MCF 10A (cell line): ENCODE measurements around the gene UFM1. TPM values are rescaled to one million over a fixed set of nuclear protein-coding genes. Genes with fewer than 3 reads are reported as not detected.

Experiments
- BruUV-seq: library from RNA; stranded (reverse); fragments of 400-500 nt; replicated peaks from 2 replicates; lab custom pipeline; 2021; lab: Mats Ljungman, UMichigan
- CTCF ChIA-PET: fragments of 300-600 bp; sonication (Branson Sonifier 250); formaldehyde crosslinking; extraction: SDS; loops from one replicate; lab custom pipeline; 2021; ENCODE audit warnings: antibody characterized with exemption, inconsistent platforms; lab: Yijun Ruan, JAX
- POLR2A ChIA-PET: fragments of 300-600, 350-650 bp; sonication (Branson Sonifier 250); formaldehyde crosslinking; extraction: SDS; loops from one replicate; lab custom pipeline; 2020; ENCODE audit warnings: antibody characterized with exemption, inconsistent platforms; lab: Yijun Ruan, JAX
- DNase-seq: peaks from one replicate; pipeline ENCODE4 v3.0.0-alpha.2; 2018; ENCODE audit not compliant: unreplicated experiment
- H3K27ac Mint-ChIP-seq: one replicate; pipeline ENCODE4 v1.8.0; 2022; ENCODE audit warnings: mild to moderate bottlenecking, low read depth, mixed read lengths; ENCODE audit not compliant: unreplicated experiment
- H3K27me3 Mint-ChIP-seq: one replicate; pipeline ENCODE4 v1.8.0; 2022; ENCODE audit warnings: mixed read lengths; ENCODE audit not compliant: insufficient read depth, unreplicated experiment
- H3K36me3 Mint-ChIP-seq: one replicate; pipeline ENCODE4 v1.8.0; 2022; ENCODE audit warnings: mild to moderate bottlenecking, moderate library complexity, mixed read lengths; ENCODE audit not compliant: insufficient read depth, unreplicated experiment
- H3K4me1 Mint-ChIP-seq: one replicate; pipeline ENCODE4 v1.8.0; 2022; ENCODE audit warnings: mixed read lengths; ENCODE audit not compliant: insufficient read depth, unreplicated experiment
- H3K4me3 Mint-ChIP-seq: one replicate; pipeline ENCODE4 v1.8.0; 2022; ENCODE audit warnings: mild to moderate bottlenecking, moderate library complexity, mixed read lengths; ENCODE audit not compliant: unreplicated experiment
- H3K9me3 Mint-ChIP-seq: one replicate; pipeline ENCODE4 v1.8.0; 2022; ENCODE audit warnings: mixed read lengths; ENCODE audit not compliant: unreplicated experiment
- intact Hi-C: fragments of 100-400 bp; cut with micrococcal nuclease; formaldehyde crosslinking; loops from 2 replicates; pipeline ENCODE4 v1.14.1; 2022
- total RNA-seq: library from RNA; stranded (reverse); gene quantifications from 2 replicates; pipeline ENCODE4 v1.2.3, GENCODE V29; 2022
- TF ChIP-seq, protein P1 (sequence below): fragments of 200-600 bp; IDR thresholded peaks from one replicate; pipeline ENCODE4 v1.8.0; 2022; ENCODE audit warnings: antibody characterized with exemption, mild to moderate bottlenecking; ENCODE audit not compliant: unreplicated experiment

The UFM1 gene
- total RNA-seq, 1 experiment from 2014 or later, result 129 TPM

DNA sequence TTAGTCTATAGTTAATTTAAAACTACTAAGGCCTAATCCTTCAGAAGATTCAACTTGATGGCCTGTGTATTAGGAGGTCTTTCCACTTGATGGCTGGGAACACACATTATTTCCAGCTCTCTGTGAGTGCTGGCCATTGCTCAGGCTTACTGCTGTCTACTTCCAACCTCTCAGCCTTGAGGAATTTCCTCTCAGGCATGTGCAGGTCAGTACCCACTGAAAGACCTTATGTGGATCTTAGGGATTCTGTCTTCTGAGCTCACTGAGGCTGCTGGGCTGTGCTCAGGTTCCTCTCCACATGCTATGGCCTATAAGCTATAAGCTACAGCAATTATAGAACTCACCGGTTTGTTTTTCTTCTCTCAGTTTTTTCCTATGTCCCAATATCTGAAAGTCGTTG, 11.6 kb upstream of the UFM1 start:
- Mint-ChIP-seq H3K27me3 (no peaks in the 10 kb centered on the region), H3K9me3 (no peaks in the 10 kb centered on the region), H3K4me3 (no peak overlapping the region), H3K36me3 (peaks cover 6% of the 10 kb centered on the region), H3K4me1 (no peaks in the 10 kb centered on the region), H3K27ac (no peak overlapping the region)
- CTCF ChIA-PET, result no interaction called here
- DNase-seq, result no peak
- intact Hi-C loops, result no loop called here
- BruUV-seq, result no TSS peak
- POLR2A ChIA-PET, result interaction anchor here (0.6 kb wide), 2 partner anchors 11 to 1322 kb away, joined by 3 read pairs; no protein-coding TSS in a partner anchor
- TF ChIP-seq, protein P1, sequence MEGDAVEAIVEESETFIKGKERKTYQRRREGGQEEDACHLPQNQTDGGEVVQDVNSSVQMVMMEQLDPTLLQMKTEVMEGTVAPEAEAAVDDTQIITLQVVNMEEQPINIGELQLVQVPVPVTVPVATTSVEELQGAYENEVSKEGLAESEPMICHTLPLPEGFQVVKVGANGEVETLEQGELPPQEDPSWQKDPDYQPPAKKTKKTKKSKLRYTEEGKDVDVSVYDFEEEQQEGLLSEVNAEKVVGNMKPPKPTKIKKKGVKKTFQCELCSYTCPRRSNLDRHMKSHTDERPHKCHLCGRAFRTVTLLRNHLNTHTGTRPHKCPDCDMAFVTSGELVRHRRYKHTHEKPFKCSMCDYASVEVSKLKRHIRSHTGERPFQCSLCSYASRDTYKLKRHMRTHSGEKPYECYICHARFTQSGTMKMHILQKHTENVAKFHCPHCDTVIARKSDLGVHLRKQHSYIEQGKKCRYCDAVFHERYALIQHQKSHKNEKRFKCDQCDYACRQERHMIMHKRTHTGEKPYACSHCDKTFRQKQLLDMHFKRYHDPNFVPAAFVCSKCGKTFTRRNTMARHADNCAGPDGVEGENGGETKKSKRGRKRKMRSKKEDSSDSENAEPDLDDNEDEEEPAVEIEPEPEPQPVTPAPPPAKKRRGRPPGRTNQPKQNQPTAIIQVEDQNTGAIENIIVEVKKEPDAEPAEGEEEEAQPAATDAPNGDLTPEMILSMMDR, result no peak

DNA sequence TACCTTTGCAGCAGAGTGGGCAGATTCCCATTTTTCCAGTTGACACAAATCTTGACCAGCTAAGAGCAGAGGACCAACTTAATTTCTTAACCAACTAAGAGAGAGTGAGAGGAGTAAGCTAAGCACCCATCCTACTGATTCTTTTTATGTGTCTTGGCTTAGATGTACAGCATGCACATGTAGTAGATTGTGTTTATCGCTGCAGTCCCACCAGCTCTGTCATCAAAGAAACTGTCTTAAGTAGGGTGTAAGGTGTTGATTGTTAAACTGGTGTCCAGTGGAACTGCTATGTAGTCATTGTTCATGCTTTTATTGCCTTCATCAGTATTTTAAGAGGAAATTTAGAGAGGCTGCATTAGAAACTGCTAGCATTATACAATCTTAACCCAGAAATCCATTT, 9.0 kb upstream of the UFM1 start:
- Mint-ChIP-seq H3K36me3 (peaks cover 6% of the 10 kb centered on the region), H3K27me3 (no peaks in the 10 kb centered on the region), H3K4me1 (no peaks in the 10 kb centered on the region), H3K9me3 (no peaks in the 10 kb centered on the region), H3K4me3 (no peak overlapping the region), H3K27ac (no peak overlapping the region)
- ChIA-PET CTCF (no interaction called here), POLR2A (interaction anchor here (1.2 kb wide), 1 partner anchor 9 kb away, joined by 8 read pairs; the partner anchor contains the start of gene UFM1)
- no TSS peak for BruUV-seq
- no peak for DNase-seq
- intact Hi-C loops, result loop anchor here (10.0 kb wide), 1 partner anchor 136 kb away; no protein-coding TSS in a partner anchor
- TF ChIP-seq, protein P1, result no peak

DNA sequence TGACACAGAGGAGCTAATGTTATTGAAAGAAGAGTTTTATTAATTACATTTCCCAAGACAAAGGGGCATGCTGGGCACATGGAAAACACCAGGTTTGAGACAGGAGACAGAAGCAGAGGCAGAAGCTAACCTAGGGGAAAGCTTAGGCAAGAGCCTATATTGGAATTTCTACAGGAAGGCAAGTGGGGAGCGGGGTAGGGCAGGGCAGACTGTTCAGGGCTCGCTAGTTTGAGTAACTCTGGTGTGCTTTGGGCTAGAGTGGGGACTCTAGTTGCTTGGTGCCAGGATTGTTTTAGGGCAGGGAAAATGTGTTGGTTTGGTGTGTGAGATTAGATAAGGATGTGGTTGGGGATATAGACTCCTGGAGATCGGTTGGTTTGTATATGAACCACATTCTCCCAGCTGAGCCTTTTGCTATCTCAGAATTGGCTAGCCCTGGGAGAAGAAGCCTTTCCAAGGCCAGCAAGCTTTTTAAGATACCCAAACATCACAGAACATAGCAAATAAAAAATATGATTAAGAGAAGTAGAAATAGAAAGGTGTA, 8.4 kb upstream of the UFM1 start:
- peaks cover 8% of the 10 kb centered on the region for H3K36me3 Mint-ChIP-seq
- ChIA-PET POLR2A (interaction anchor here (1.2 kb wide), 1 partner anchor 9 kb away, joined by 8 read pairs; the partner anchor contains the start of gene UFM1), CTCF (no interaction called here)
- H3K4me3 Mint-ChIP-seq, result no peak overlapping the region
- intact Hi-C loops, result loop anchor here (10.0 kb wide), 1 partner anchor 136 kb away; no protein-coding TSS in a partner anchor
- TF ChIP-seq, protein P1, result no peak
- H3K4me1 Mint-ChIP-seq, result peaks cover 3% of the 10 kb centered on the region
- H3K27me3 Mint-ChIP-seq, result no peaks in the 10 kb centered on the region
- H3K27ac Mint-ChIP-seq, result no peak overlapping the region
- DNase-seq, result no peak
- H3K9me3 Mint-ChIP-seq, result no peaks in the 10 kb centered on the region
- no TSS peak for BruUV-seq

DNA sequence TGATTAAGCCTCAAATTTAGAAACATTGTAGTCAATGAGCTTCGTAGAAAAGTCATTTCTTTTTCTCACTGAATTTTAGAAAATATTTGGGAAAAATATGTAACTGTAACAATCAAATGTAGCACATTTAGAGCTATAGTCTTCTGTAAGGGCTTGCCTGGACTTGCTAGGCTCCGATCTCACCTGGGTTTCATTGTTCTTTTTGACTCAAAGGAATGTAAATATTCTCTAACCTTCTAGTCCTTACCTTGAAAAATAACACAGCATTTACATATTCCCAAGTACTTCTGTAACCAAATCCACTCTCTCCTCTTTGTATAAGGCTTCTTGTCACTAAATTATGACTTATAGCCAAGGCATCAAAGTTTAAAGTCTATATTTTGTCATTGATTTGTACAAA, 2.9 kb upstream of the UFM1 start:
- Mint-ChIP-seq H3K4me3 (peak overlapping the region; percentile 43), H3K27ac (peak overlapping the region; percentile 95), H3K9me3 (no peaks in the 10 kb centered on the region), H3K4me1 (peaks cover 33% of the 10 kb centered on the region), H3K36me3 (peaks cover 12% of the 10 kb centered on the region), H3K27me3 (no peaks in the 10 kb centered on the region)
- DNase-seq, result peak; percentile 52
- TF ChIP-seq, protein P1, result no peak
- BruUV-seq, result no TSS peak
- POLR2A ChIA-PET, result interaction anchor here (0.7 to 0.8 kb wide), 4 partner anchors 13 to 256 kb away, joined by 3 to 7 read pairs (median 3); no protein-coding TSS in a partner anchor
- intact Hi-C loops, result loop anchor here (5.0 to 10.0 kb wide), 3 partner anchors 71 to 474 kb away; no protein-coding TSS in a partner anchor
- CTCF ChIA-PET, result interaction anchor here (0.7 kb wide), 1 partner anchor 686 kb away, joined by 3 read pairs; no protein-coding TSS in a partner anchor
